ENCODE measurements around the gene LIMK2. TPM values are rescaled to one million over a fixed set of nuclear protein-coding genes. Genes with fewer than 3 reads are reported as not detected.
"Not testable (repeated sequence)": the region's sequence is repeated elsewhere in the genome, so short reads cannot be mapped to it uniquely, and the experiment has no call there.

LIMK2 gene
- total and polyA plus RNA-seq, 9 of the 15 experiments (the other 6 are each of a cell fraction or from before 2014, with no cell fraction given), result 1.1 to 14.5 (median 8.5) TPM

DNA sequence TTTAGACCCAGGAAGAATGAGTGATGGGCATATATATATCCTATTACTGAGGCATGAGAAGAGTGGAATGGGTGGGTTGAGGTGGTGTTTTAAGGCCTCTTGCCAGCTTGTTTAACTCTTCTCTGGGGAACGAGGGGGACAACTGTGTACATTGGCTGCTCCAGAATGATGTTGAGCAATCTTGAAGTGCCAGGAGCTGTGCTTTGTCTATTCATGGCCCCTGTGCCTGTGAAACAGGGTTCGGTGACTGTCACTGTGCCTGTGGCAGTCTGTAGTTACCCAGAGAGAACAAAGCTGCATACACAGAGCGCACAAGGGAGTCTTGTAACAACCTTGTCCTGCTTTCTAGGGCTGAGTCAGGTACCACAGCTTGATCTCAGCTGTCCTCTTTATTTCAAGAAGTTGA lies 11.7 kb downstream of the LIMK2 start (continued):
- TF ChIP-seq ZBTB5 (IDR thresholded peaks at IDR 0.05) (no peak), RNF219 (CRISPR knock-in tag; IDR thresholded peaks at IDR 0.05) (no peak), ZNF764 (CRISPR knock-in tag; IDR thresholded peaks at IDR 0.05; ENCODE audit: low read depth) (no peak)

DNA sequence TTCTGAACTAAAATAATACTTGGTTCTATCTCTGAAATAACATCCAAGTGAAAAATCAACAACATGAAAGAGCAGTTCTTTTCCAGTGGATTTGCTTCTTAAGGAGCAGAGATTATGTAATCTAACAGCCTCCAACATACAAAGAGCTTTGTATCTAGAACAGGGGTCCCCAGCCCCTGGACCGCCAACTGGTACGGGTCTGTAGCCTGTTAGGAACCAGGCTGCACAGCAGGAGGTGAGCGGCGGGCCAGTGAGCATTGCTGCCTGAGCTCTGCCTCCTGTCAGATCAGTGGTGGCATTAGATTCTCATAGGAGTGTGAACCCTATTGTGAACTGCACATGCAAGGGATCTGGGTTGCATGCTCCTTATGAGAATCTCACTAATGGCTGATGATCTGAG lies 12.6 kb downstream of the LIMK2 start:
- POLR2A ChIA-PET, result interaction anchor here (0.9 kb wide), 1 partner anchor 11 kb away, joined by 3 read pairs; no protein-coding TSS in a partner anchor
- H3K9me1 ChIP-seq (ENCODE audit: control insufficient read depth, insufficient read depth, low read length); intact Hi-C loops (cut with micrococcal nuclease); H2AFZ ChIP-seq (ENCODE audit: low read depth, low read length); H3K4me2 ChIP-seq (ENCODE audit: insufficient read depth, low read length); DNase-seq (ENCODE audit: extremely low read depth in 1 of 4, low spot score in 3 of 4); H3K27ac ChIP-seq (ENCODE audit: extremely low read depth, low read depth, low read length); H3K27me3 ChIP-seq (ENCODE audit: control insufficient read depth in 2 of 2, insufficient read depth in 2 of 2, low read length in 2 of 2); H3K9ac ChIP-seq (ENCODE audit: insufficient read depth in 1 of 2, low read depth in 2 of 2, low read length in 2 of 2); BruUV-seq (replicated peaks); H3K36me3 ChIP-seq (ENCODE audit: control insufficient read depth, insufficient read depth, low read length); H4K20me1 ChIP-seq (replicated peaks; ENCODE audit: control insufficient read depth, insufficient read depth, low read length); H3K9me3 ChIP-seq (replicated peaks; ENCODE audit: control insufficient read depth, insufficient read depth, low read depth, low read length); CTCF ChIA-PET (ENCODE audit: low intra/inter-chr PET ratio); H3K4me3 ChIP-seq; FAIRE-seq; ATAC-seq: not testable (repeated sequence)
- peaks cover 23% of the 10 kb centered on the region; the same call in 2 of the 3 replicates for H3K79me2 ChIP-seq (ENCODE audit: control insufficient read depth, insufficient read depth, low read length)
- H3K4me1 ChIP-seq (replicated peaks in 1 of 2; ENCODE audit: control insufficient read depth in 2 of 2, insufficient read depth in 2 of 2, low read length in 2 of 2), result peaks cover 5 to 31% of the 10 kb centered on the region in 2 experiments; a peak in 4 of 5 replicates
- in situ Hi-C loops (cut with MboI), result loop anchor here (5.0 kb wide), 1 partner anchor 122 kb away; no protein-coding TSS in a partner anchor
- whole genome bisulfite sequencing (ENCODE audit: insufficient coverage, low coverage, missing lambda C conversion rate), result 77% methylated on average over 4 of the region's 4 CpGs

Data from K562 (cell line).